ENCODE measurements around the gene HDAC9.

GRCh38 chr7:18498341-18498740, 2.8 kb downstream of the HDAC9 start:
- TF ChIP-seq, protein P1, sequence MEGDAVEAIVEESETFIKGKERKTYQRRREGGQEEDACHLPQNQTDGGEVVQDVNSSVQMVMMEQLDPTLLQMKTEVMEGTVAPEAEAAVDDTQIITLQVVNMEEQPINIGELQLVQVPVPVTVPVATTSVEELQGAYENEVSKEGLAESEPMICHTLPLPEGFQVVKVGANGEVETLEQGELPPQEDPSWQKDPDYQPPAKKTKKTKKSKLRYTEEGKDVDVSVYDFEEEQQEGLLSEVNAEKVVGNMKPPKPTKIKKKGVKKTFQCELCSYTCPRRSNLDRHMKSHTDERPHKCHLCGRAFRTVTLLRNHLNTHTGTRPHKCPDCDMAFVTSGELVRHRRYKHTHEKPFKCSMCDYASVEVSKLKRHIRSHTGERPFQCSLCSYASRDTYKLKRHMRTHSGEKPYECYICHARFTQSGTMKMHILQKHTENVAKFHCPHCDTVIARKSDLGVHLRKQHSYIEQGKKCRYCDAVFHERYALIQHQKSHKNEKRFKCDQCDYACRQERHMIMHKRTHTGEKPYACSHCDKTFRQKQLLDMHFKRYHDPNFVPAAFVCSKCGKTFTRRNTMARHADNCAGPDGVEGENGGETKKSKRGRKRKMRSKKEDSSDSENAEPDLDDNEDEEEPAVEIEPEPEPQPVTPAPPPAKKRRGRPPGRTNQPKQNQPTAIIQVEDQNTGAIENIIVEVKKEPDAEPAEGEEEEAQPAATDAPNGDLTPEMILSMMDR (IDR thresholded peaks at IDR 0.05; ENCODE audit: low read depth, low read length, poor library complexity, severe bottlenecking) = no peak
- no peak for TF ChIP-seq EZH2phosphoT487 (IDR thresholded peaks at IDR 0.05; ENCODE audit: borderline replicate concordance, low read length)

Data from DOHH2 (cell line).